GM19023 (cell line): Measurements from ENCODE around the gene SGTB.

Source experiments
- ATAC-seq: cut with Tn5 transposase; IDR thresholded peaks from one replicate; pipeline ENCODE4 v1.9.1; 2021; ENCODE audit warnings: mild to moderate bottlenecking, moderate library complexity; ENCODE audit not compliant: unreplicated experiment

The SGTB gene

GRCh38 chr5:65721720-65722574 lies at the start of gene SGTB, which contains the start of gene NLN:
Gene SGTB (minus strand): TSS chr5:65722109. CDS start chr5:65720807, 1,302 bp downstream.
Gene NLN (plus strand): TSS chr5:65722205. CDS start chr5:65722374, 169 bp downstream.
- ATAC-seq, result peak; percentile 94

GRCh38 chr5:65771266-65771665 lies 49.4 kb upstream of the SGTB start:
- no peak for ATAC-seq

- ATAC-seq, result no peak
Observed at GRCh38 chr5:65769539-65769938, 47.6 kb upstream of the SGTB start.

GRCh38 chr5:65768723-65769346 lies 46.9 kb upstream of the SGTB start:
- no peak for ATAC-seq

- no peak for ATAC-seq
Observed at GRCh38 chr5:65767565-65767964, 45.7 kb upstream of the SGTB start.

GRCh38 chr5:65766781-65767180 lies 44.9 kb upstream of the SGTB start:
- ATAC-seq, result no peak

- no peak for ATAC-seq
Observed at GRCh38 chr5:65766175-65766574, 44.3 kb upstream of the SGTB start.

- ATAC-seq, result no peak
Observed at GRCh38 chr5:65765582-65765981, 43.7 kb upstream of the SGTB start.

GRCh38 chr5:65762234-65762633 lies 40.3 kb upstream of the SGTB start:
- no peak for ATAC-seq

- ATAC-seq, result no peak
Observed at GRCh38 chr5:65760504-65761275, 38.8 kb upstream of the SGTB start.

GRCh38 chr5:65758546-65759144 lies 36.7 kb upstream of the SGTB start:
- ATAC-seq, result no peak

- no peak for ATAC-seq
Observed at GRCh38 chr5:65753189-65753588, 31.3 kb upstream of the SGTB start.

- ATAC-seq, result no peak
Observed at GRCh38 chr5:65750938-65751337, 29.0 kb upstream of the SGTB start.

GRCh38 chr5:65749956-65750355 lies 28.0 kb upstream of the SGTB start:
- no peak for ATAC-seq

GRCh38 chr5:65749221-65749844 lies 27.4 kb upstream of the SGTB start:
- ATAC-seq, result no peak

GRCh38 chr5:65742565-65743231 lies 20.8 kb upstream of the SGTB start:
- ATAC-seq, result peak; percentile 67

- ATAC-seq, result no peak
Observed at GRCh38 chr5:65739162-65739561, 17.3 kb upstream of the SGTB start.

- ATAC-seq, result no peak
Observed at GRCh38 chr5:65738305-65738704, 16.4 kb upstream of the SGTB start.

GRCh38 chr5:65737842-65738241 lies 15.9 kb upstream of the SGTB start:
- ATAC-seq, result no peak

GRCh38 chr5:65736011-65736410 lies 14.1 kb upstream of the SGTB start:
- no peak for ATAC-seq
